T-helper 2 cell treated with Interferon-gamma antibody and Interleukin-4, amounts not matched to agents 5 μg/mL and 100 μg/mL, for 36 hours (primary cell): Measurements from ENCODE around the gene PIAS2.
A peak's percentile ranks its signal among the peaks of the same experiment; 100 is the strongest.

ENCODE experiments used
- DNase-seq: peaks from one replicate; pipeline ENCODE4 v3.0.0; 2021; ENCODE audit warnings: low spot score
- H3K27ac Mint-ChIP-seq: one replicate; pipeline ENCODE4 v1.8.0; 2021; ENCODE audit warnings: mild to moderate bottlenecking, mixed read lengths
- H3K27me3 Mint-ChIP-seq: one replicate; pipeline ENCODE4 v1.8.0; 2021; ENCODE audit warnings: low read depth, mixed read lengths
- H3K36me3 Mint-ChIP-seq: one replicate; pipeline ENCODE4 v1.8.0; 2021; ENCODE audit warnings: low read depth, mixed read lengths
- H3K4me1 Mint-ChIP-seq: one replicate; pipeline ENCODE4 v1.8.0; 2021; ENCODE audit warnings: low read depth, mixed read lengths
- H3K4me3 Mint-ChIP-seq: one replicate; pipeline ENCODE4 v1.8.0; 2022; ENCODE audit warnings: mild to moderate bottlenecking, moderate library complexity, mixed read lengths
- H3K9me3 Mint-ChIP-seq: one replicate; pipeline ENCODE4 v1.8.0; 2021; ENCODE audit warnings: mixed read lengths

The PIAS2 gene

DNA sequence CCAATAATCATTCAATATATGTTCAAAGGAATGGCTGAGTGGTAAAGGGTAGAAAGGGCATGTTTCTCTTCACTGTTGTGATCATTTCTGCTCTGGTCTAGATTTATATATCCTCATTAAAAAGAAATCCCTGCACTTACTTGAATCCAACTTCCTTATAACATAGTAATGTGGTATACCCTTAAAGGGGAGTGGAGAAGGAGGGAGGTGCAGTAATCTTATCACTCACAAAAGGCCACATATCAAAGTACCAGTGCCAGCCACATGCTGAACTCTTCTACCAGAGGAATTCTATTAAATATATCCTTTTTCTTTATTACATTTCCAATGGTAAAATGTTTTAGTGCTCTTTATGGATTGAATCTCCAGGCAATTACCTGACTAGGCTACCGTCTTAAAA lies 3.3 kb upstream of the PIAS2 start:
- no peak for DNase-seq
- Mint-ChIP-seq H3K36me3 (no peaks in the 10 kb centered on the region), H3K4me1 (peaks cover 19% of the 10 kb centered on the region), H3K27me3 (no peaks in the 10 kb centered on the region), H3K27ac (no peak overlapping the region), H3K9me3 (peaks cover 6% of the 10 kb centered on the region), H3K4me3 (no peak overlapping the region)

DNA sequence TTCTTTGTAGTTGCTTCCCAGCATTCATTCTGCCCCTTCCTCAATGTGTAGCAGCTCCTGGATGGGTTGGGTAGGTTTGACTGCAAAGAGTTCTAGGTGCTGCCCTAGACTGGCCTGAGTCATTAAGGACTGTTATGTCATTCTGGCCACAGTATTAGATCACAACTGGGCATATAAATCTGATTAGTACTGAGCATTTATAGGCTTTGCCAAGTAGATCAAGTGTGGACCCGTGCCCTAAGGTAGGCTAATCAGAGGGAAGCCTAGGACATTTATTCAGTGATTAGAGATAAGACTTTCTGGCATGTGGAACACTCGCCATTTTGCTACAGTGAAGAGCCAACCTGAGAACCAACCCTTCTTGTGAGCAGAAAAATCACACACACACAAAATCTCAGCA lies 2.8 kb upstream of the PIAS2 start:
- Mint-ChIP-seq H3K4me3 (no peak overlapping the region), H3K36me3 (no peaks in the 10 kb centered on the region), H3K27me3 (no peaks in the 10 kb centered on the region), H3K27ac (no peak overlapping the region), H3K4me1 (peaks cover 25% of the 10 kb centered on the region), H3K9me3 (peaks cover 6% of the 10 kb centered on the region)
- no peak for DNase-seq

DNA sequence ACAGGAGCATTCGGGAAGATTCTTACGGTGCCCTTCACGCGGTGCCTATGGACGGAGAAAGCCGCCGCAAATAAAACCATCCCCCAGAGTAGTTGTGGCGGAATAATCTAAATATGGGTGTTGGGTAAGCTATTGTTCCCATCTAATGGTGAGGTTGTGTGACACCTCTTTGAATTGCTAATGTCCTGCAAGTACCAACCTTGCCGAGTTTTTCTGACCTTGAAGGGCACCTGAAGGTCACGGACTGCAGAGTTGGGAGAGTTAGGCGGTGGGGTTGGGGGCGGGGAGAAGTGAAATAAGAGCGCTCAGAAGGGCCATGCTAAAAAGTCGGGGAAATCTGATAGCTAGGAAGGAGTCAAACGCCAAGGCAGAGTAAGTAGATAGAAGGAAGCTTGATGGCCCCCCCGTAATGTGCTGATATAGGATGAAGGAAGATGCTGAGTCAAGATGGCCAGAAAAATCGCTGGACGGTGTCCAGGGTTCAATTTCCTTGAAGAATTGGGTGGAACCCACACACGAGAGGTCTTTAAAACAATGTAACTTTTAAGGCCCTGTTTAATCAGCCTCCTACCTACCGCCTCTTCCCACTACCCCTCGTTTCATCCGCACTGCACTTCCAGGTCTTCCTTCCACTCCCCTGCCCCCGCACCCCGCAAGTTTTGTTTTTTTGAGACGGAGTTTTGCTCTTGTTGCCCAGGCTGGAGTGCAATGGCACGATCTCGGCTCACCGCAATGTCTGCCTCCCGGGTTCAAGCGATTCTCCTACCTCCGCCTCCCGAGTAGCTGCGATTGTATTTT lies 695 bp upstream of the PIAS2 start:
- Mint-ChIP-seq H3K27me3 (no peaks in the 10 kb centered on the region), H3K9me3 (no peaks in the 10 kb centered on the region), H3K36me3 (no peaks in the 10 kb centered on the region), H3K4me3 (peak overlapping the region; percentile 81), H3K4me1 (peaks cover 34% of the 10 kb centered on the region), H3K27ac (peak overlapping the region; percentile 70)
- no peak for DNase-seq

DNA sequence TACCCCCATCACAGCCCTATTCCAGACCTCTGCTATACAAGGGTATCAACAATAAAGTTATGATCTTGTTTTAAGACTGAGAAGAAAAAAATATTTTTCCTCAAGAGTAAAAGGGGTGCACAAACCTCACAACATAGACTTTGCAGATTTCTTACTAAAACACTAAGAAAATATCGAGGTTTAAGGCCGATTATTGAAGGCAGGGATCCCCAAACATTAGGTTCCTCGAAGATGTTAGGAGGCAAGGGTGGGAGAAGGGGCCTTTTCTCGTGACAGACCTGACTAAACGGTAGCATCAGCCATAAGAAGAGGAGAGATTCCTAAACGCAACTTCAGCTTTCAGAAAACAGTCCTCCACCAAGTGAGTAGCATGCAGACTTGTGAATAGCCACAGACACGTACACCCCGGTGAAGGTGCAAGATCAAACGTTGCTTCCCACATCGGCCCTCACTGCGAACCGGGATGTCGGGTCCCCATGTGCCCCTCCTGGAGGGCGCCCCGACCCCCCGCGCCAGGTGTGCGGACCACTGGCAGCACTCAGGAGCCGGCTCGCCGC lies 678 bp downstream of the PIAS2 start:
- peaks cover 34% of the 10 kb centered on the region for H3K4me1 Mint-ChIP-seq
- no peaks in the 10 kb centered on the region for H3K27me3 Mint-ChIP-seq
- H3K27ac Mint-ChIP-seq = peak overlapping the region; percentile 83
- DNase-seq = no peak
- H3K36me3 Mint-ChIP-seq = no peaks in the 10 kb centered on the region
- H3K9me3 Mint-ChIP-seq = no peaks in the 10 kb centered on the region
- peak overlapping the region; percentile 92 for H3K4me3 Mint-ChIP-seq

DNA sequence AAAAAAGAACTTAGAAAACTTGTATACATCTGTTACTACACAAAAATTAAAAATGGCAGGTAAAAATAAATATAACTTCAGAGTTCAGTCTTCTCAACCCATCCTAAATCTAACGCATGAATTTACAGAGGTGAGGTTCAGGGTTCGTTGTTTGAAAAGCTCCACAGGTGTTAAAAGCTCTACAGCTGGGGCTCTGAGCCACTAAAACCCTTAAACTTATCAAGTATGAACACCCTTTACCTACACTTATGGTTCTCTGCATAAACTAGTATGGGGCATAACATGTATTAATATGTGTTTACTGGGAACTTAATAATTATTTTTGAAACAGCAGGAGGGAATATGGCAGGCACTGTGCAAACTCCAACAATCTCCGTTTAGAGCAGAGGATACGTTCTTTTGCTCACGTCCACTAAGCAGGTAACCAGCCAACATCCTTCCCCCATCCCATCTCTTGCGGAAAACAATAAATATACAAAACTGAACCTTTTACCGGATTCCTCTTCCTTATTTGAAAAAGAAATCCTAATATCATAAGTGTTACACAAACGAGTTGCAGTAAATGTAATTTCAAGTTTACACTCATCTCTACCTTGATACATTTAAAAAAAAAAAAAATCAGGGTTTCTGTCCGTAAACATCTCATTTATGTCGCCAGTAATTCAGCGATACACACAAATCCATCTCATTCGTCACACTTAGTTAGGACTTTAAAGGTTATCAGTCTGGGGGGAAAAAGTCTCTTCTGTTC lies 1.3 kb downstream of the PIAS2 start:
- Mint-ChIP-seq H3K36me3 (no peaks in the 10 kb centered on the region), H3K27ac (peak overlapping the region; percentile 83), H3K27me3 (no peaks in the 10 kb centered on the region), H3K4me3 (peak overlapping the region; percentile 92), H3K9me3 (no peaks in the 10 kb centered on the region), H3K4me1 (peaks cover 34% of the 10 kb centered on the region)
- no peak for DNase-seq

DNA sequence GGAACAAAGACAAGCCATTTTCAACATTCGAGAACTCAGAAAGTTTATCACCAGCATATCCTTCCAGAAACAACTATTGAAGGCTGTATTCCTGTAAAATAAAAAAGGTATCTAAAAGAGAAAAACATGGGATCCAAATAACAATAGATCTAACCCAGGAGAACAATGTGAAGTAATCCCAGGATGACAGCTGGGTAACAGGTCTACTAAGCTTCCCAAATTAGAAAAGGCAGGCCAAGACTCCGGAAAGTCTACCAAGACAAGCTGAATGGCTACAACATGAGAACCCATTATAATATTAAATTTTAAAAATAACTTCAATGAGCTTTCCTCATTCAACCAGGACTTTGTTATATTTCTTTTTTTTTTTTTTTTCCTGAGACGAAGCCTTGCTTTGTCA lies 6.5 kb downstream of the PIAS2 start:
- Mint-ChIP-seq H3K4me3 (no peak overlapping the region), H3K9me3 (no peaks in the 10 kb centered on the region), H3K36me3 (peaks cover 5% of the 10 kb centered on the region), H3K4me1 (peaks cover 17% of the 10 kb centered on the region), H3K27me3 (no peaks in the 10 kb centered on the region), H3K27ac (no peak overlapping the region)
- no peak for DNase-seq

DNA sequence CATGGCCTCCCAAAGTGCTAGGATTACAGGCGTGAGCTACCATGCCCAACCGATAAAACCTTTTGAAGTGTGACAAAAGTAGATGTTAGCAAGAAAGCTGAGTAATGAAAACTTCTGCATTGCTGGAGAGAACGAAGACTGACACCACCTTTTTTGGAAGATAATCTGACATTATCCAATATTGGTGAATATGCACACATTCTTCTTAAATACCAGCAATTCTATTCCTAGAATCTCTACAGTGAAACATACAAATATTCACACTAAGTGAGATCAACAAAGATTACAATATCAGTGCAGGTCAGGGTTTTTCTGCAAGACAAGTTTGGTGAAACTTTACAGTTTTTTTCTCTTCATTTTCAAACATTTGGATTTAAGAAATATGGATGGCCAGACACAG lies 7.8 kb downstream of the PIAS2 start:
- Mint-ChIP-seq H3K9me3 (no peaks in the 10 kb centered on the region), H3K4me1 (peaks cover 6% of the 10 kb centered on the region), H3K36me3 (peaks cover 6% of the 10 kb centered on the region)

DNA sequence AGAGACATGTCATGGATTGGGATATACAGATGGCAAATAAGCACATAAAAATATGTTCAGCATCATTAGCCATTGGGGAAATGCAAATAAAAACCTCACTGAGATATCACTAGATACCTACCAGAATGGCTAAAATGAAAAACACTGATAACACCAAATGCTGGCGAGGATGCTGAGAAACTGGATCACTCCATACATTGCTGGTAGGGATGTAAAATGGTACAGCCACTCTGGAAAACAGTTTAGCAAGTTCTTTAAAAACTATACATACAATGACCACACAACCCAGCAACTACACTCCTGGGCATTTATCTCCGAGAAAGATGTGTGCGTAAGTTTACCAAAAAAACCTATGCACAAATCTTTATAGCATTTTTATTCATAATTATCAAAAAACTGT lies 13.9 kb downstream of the PIAS2 start:
- Mint-ChIP-seq H3K36me3 (peaks cover 16% of the 10 kb centered on the region), H3K27ac (no peak overlapping the region), H3K4me3 (no peak overlapping the region), H3K4me1 (peaks cover 3% of the 10 kb centered on the region), H3K9me3 (no peaks in the 10 kb centered on the region), H3K27me3 (no peaks in the 10 kb centered on the region)
- DNase-seq = no peak

More for the DNA sequence above, 7.8 kb downstream of the PIAS2 start:
- Mint-ChIP-seq H3K27me3 (no peaks in the 10 kb centered on the region), H3K27ac (no peak overlapping the region), H3K4me3 (no peak overlapping the region)
- no peak for DNase-seq

DNA sequence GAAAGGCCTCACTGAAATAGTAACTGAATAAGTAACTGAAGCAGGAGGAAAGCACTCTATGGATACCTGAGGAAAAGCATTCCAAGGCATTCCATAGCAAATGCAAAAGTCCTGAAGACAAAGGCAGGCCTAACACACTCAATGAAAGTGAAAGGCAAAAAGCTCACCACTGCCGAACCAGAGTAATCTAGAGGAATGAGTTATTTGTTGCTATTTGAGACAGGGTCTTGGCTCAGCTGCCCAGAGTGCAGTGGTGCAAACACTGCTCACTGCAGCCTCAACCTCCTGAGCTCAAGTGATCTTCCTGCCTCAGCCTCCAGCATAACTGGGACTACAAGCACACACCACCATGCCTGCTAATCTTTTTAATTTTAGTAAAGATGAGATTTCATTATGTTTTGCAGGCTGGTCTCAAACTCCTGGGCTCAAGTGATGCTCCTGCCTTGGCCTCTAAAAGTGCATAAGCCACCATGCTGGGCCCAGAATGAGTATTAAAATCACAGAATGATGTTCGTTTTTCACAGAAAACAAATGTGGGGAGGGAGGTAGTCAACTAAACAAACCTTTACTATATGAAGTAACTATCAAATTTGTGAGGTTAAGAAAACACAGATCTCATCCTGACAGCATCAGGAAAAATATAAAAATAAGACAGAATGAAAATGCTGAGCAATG lies 17.9 kb downstream of the PIAS2 start:
- H3K27me3 Mint-ChIP-seq = no peaks in the 10 kb centered on the region
- peaks cover 3% of the 10 kb centered on the region for H3K4me1 Mint-ChIP-seq
- no peak overlapping the region for H3K27ac Mint-ChIP-seq
- DNase-seq = no peak
- no peak overlapping the region for H3K4me3 Mint-ChIP-seq
- peaks cover 21% of the 10 kb centered on the region for H3K36me3 Mint-ChIP-seq
- H3K9me3 Mint-ChIP-seq = no peaks in the 10 kb centered on the region

DNA sequence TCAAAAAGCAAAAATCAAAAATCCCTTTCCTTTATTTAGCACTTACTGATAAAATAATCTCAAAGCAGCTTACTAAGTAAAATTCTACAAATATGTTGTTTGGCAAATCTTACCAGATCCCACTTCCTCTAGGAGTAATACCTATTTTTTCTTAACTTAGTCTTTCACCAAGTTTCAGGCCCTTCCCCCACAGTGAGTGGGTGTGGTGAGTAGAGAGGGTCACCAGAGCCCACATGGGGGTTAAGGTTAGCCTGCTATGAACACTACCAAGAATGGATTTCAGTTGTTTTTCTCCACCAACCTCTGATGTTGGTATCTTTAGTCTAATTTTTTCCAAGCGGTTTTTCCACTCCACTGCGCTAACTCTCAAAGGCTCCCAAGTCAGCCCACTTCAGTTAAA lies 23.2 kb downstream of the PIAS2 start:
- Mint-ChIP-seq H3K9me3 (peaks cover 16% of the 10 kb centered on the region), H3K4me1 (peaks cover 17% of the 10 kb centered on the region), H3K4me3 (no peak overlapping the region), H3K27me3 (no peaks in the 10 kb centered on the region), H3K36me3 (peaks cover 25% of the 10 kb centered on the region), H3K27ac (no peak overlapping the region)
- DNase-seq = no peak

DNA sequence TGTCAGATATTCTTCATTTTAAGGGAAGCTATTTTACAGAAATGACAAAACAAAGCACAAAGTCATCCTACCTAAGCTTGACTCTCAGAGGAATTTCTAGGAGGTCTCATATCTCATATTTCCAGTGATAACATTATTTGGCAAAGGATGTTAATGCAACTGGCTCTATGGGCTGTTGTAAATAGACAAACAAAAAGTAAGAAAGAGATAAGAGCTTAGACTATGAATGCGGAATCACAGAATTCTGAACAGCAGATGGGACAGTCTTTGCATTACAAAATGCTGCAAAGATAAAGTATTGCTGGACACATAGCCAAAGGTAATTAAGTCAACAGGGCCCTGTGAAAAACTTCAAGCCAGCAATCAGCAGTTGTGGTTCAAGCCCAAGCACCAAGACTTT lies 23.9 kb downstream of the PIAS2 start:
- H3K9me3 Mint-ChIP-seq = peaks cover 23% of the 10 kb centered on the region
- no peak for DNase-seq
- peaks cover 33% of the 10 kb centered on the region for H3K36me3 Mint-ChIP-seq
- H3K4me3 Mint-ChIP-seq = no peak overlapping the region
- H3K4me1 Mint-ChIP-seq = peaks cover 17% of the 10 kb centered on the region
- H3K27me3 Mint-ChIP-seq = no peaks in the 10 kb centered on the region
- no peak overlapping the region for H3K27ac Mint-ChIP-seq

DNA sequence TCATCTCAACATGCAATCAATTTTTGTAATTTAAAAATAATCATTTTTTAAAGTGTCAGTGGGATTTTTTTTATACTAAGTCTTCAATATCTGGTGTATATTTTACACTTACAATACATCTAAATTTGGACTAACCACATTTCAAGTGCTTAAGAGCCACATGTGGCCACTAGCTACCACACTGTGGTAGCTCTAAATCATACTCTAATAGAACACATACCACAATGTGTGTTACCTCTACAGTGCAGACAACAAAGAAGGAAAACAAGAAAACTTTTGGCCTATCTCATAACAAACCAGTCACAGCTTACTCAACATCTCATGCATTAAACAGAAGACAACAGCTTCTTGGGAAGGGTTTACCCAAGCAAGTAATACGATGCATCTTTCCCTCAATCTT lies 24.5 kb downstream of the PIAS2 start:
- Mint-ChIP-seq H3K4me3 (no peak overlapping the region), H3K9me3 (peaks cover 26% of the 10 kb centered on the region), H3K36me3 (peaks cover 37% of the 10 kb centered on the region), H3K27ac (no peak overlapping the region), H3K27me3 (no peaks in the 10 kb centered on the region), H3K4me1 (peaks cover 17% of the 10 kb centered on the region)
- DNase-seq = no peak

DNA sequence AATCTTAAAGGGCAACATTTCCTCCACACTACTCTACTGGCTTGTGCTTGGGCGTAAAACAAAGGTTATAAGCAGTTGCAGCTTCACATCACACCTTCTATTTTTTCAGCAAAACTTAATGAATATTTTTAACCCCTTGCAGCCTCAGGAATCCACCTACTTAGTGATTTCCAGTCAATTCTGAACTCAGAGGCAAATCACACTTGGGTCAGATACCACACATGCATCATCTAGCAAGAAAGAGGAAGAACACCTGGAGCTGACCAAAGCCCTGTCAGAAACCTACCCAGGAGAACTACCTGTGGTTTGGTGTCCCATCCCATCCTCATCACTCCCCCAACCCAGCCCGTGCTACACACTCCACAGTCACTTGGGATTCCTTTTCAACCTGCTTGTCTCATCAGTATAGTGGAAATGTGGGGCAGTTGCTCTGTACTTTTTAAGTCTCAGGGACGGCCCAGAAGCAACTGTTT lies 25.5 kb downstream of the PIAS2 start:
- no peak for DNase-seq
- peaks cover 30% of the 10 kb centered on the region for H3K9me3 Mint-ChIP-seq
- no peak overlapping the region for H3K27ac Mint-ChIP-seq
- no peak overlapping the region for H3K4me3 Mint-ChIP-seq
- no peaks in the 10 kb centered on the region for H3K27me3 Mint-ChIP-seq
- H3K4me1 Mint-ChIP-seq = peaks cover 17% of the 10 kb centered on the region
- peaks cover 46% of the 10 kb centered on the region for H3K36me3 Mint-ChIP-seq

DNA sequence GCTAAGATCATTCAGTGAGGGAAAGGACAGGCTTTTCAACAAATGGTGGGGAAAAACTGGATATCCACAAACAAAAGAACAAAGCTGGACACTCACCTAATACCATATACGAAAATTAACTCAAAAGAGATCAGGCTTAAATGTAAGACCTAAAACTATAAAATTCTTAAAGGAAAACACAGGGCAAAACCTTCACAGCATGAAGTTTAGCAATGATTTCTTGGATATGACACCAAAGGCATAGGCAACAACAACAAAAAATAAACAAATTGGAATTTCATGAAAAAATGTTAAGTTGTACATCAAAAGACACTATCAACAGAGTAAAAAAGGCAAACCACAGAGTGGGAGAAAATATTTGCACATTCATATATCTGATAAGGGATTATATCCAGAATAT lies 28.3 kb downstream of the PIAS2 start:
- Mint-ChIP-seq H3K27me3 (no peaks in the 10 kb centered on the region), H3K36me3 (peaks cover 40% of the 10 kb centered on the region), H3K4me3 (no peak overlapping the region), H3K9me3 (peaks cover 30% of the 10 kb centered on the region), H3K27ac (no peak overlapping the region), H3K4me1 (peaks cover 13% of the 10 kb centered on the region)
- no peak for DNase-seq
